Glutamatergic neuron (in vitro differentiated cells): ENCODE measurements around the gene SDC4. TPM values are rescaled to one million over a fixed set of nuclear protein-coding genes. Genes with fewer than 3 reads are reported as not detected.

ENCODE experiments used
- DNase-seq: peaks from one replicate; pipeline ENCODE4 v3.0.0; 2022
- H3K27ac Mint-ChIP-seq: one replicate; pipeline ENCODE4 v1.8.0; 2020; ENCODE audit warnings: mild to moderate bottlenecking, mixed read lengths, inconsistent platforms; ENCODE audit not compliant: unreplicated experiment
- H3K27me3 Mint-ChIP-seq: one replicate; pipeline ENCODE4 v1.8.0; 2020; ENCODE audit warnings: mild to moderate bottlenecking, moderate library complexity, mixed read lengths, inconsistent platforms; ENCODE audit not compliant: unreplicated experiment
- H3K36me3 Mint-ChIP-seq: one replicate; pipeline ENCODE4 v1.8.0; 2020; ENCODE audit warnings: mild to moderate bottlenecking, mixed read lengths, inconsistent platforms; ENCODE audit not compliant: unreplicated experiment
- H3K4me1 Mint-ChIP-seq: one replicate; pipeline ENCODE4 v1.8.0; 2020; ENCODE audit warnings: mild to moderate bottlenecking, low read depth, mixed read lengths, inconsistent platforms; ENCODE audit not compliant: unreplicated experiment
- H3K4me3 Mint-ChIP-seq: one replicate; pipeline ENCODE4 v1.8.0; 2020; ENCODE audit warnings: mild to moderate bottlenecking, mixed read lengths, inconsistent platforms; ENCODE audit not compliant: unreplicated experiment
- H3K9me3 Mint-ChIP-seq: one replicate; pipeline ENCODE4 v1.8.0; 2020; ENCODE audit warnings: mild to moderate bottlenecking, moderate library complexity, mixed read lengths, inconsistent platforms; ENCODE audit not compliant: unreplicated experiment
- total RNA-seq: library from RNA; stranded (reverse); fragmentation: NEBNext Ultra II Directional; extraction: Animal tissue kit (Norgen Biotek cat#: 25700); gene quantifications from one replicate; pipeline ENCODE4 v1.2.1, GENCODE V29; 2021; ENCODE audit not compliant: unreplicated experiment
- TF ChIP-seq, protein P1 (sequence below): fragments of 200-600 bp; sonication (generic); IDR thresholded peaks from one replicate; pipeline ENCODE4 v1.5.0; 2021; ENCODE audit not compliant: partially characterized antibody, unreplicated experiment

Gene SDC4
- total RNA-seq, 1 donor from 2014 or later = 0.61 TPM

DNA sequence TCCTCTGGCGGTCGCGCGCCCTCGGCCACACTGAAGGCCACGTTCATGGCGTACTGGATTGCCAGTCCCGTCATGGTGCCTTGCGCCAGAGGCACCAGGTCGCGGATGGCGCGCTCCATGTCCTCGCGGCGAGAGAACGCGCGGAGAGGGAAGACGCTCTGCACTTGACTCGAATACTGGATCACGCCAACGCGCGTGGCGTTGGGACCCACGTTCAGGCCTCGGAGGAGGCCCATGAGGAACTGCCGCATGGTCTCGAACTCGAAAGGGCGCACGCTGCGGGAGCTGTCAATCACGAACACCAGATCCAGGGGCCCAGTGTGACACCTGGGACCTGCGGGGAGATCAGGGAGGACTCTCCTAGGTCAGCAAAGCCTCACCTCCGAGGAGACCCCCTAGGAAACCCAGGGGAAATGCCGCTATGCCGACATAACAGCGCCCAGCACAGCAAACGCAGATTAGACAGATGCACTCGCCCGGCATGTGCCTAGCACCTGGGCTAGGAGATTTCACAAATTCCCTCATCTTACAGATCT, 43.7 kb downstream of the SDC4 start:
- H3K9me3 Mint-ChIP-seq = peaks cover 3% of the 10 kb centered on the region
- peaks cover 14% of the 10 kb centered on the region for H3K27me3 Mint-ChIP-seq
- no peak overlapping the region for H3K27ac Mint-ChIP-seq
- no peak for DNase-seq
- H3K4me1 Mint-ChIP-seq = peaks cover 2% of the 10 kb centered on the region
- peaks cover 8% of the 10 kb centered on the region for H3K36me3 Mint-ChIP-seq
- TF ChIP-seq, protein P1, sequence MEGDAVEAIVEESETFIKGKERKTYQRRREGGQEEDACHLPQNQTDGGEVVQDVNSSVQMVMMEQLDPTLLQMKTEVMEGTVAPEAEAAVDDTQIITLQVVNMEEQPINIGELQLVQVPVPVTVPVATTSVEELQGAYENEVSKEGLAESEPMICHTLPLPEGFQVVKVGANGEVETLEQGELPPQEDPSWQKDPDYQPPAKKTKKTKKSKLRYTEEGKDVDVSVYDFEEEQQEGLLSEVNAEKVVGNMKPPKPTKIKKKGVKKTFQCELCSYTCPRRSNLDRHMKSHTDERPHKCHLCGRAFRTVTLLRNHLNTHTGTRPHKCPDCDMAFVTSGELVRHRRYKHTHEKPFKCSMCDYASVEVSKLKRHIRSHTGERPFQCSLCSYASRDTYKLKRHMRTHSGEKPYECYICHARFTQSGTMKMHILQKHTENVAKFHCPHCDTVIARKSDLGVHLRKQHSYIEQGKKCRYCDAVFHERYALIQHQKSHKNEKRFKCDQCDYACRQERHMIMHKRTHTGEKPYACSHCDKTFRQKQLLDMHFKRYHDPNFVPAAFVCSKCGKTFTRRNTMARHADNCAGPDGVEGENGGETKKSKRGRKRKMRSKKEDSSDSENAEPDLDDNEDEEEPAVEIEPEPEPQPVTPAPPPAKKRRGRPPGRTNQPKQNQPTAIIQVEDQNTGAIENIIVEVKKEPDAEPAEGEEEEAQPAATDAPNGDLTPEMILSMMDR = no peak
- H3K4me3 Mint-ChIP-seq = no peak overlapping the region

DNA sequence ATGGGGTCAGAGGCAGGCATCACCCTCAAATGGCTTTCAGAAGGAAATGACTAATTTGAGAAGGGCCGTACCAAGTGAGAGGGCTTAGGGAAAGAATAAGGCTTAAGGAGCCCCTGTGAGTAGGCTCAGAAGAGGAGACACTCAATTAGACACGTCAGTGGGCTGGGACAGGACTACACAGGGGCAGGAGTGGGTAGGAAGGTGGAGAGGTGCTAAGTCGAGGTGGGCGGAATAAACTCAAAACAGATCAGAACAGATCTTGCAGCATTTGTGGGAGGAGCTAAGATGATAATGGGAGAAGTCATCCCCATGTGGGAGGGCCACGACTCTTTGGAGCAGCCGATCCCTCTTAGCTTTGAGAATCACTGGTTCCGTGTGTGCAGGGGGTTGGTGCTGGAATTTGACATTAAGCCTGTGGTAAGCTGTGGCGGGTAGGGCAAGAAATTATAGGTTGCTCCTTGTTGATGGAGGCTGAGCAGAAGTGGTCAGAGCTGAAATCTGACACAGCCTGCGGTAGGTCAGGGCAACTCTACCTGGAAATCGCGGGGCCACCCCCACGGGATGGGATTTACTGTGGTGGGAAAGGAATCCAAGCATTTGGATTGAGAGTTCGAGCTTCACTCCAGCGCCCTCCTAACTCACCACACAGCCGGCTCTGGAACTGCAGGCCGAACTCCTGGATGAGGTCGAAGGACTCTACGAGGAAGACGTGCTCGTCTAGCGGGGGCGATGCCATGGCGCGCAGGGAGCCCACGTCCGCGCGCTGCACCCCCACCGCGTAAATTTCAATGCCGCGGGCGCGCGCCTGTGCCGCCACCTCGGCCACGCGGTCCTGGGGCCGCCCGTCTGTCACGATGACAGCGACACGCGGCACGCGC, 44.4 kb downstream of the SDC4 start:
- H3K27ac Mint-ChIP-seq = no peak overlapping the region
- TF ChIP-seq, protein P1 = no peak
- H3K36me3 Mint-ChIP-seq = peaks cover 8% of the 10 kb centered on the region
- peaks cover 3% of the 10 kb centered on the region for H3K9me3 Mint-ChIP-seq
- H3K27me3 Mint-ChIP-seq = peaks cover 12% of the 10 kb centered on the region
- DNase-seq = no peak
- H3K4me1 Mint-ChIP-seq = peaks cover 2% of the 10 kb centered on the region
- H3K4me3 Mint-ChIP-seq = no peak overlapping the region

DNA sequence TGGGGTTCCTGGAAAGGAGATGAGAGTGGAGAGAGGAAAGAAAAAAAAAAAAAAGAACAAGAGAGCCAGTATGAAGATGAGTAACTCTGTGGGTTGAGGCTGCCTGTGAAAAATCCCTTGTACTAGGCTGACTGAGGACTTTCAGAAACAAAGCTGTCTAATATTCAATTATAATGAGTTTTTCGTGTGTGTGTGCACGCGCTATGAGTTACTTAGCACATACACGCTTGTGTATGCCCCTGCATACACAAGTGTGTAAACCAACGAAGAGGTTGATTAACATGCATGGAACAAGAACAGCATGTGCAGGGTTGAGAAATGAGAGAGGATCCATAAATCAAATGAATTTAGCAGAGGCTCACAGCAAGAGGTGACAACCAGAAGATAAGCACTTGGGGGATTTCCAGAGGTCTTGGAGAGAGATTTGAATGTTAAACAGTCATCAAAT, 46.4 kb downstream of the SDC4 start:
- peaks cover 3% of the 10 kb centered on the region for H3K9me3 Mint-ChIP-seq
- no peak overlapping the region for H3K4me3 Mint-ChIP-seq
- H3K27me3 Mint-ChIP-seq = peaks cover 12% of the 10 kb centered on the region
- H3K27ac Mint-ChIP-seq = no peak overlapping the region
- peaks cover 8% of the 10 kb centered on the region for H3K36me3 Mint-ChIP-seq
- no peak for DNase-seq
- H3K4me1 Mint-ChIP-seq = peaks cover 2% of the 10 kb centered on the region
- TF ChIP-seq, protein P1 = no peak

DNA sequence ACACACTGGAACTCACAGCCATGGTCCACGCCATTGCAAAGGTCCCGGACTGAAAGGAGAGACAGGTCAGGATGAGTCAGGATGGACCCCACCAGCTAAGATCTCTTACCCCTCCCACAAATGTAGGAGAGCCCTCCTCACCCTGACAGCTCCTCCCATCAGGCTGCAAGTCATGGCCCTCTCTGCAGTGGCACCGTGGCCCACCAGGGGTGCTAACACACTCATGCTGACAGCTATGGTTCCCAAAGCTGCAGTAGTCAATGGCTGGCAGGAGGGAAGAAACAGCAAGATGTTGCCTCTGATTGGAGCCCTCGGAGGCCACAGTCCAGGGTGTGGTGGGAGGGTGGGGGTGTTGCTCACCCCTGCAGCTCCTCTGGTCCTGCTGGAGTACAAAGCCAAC, 47.3 kb downstream of the SDC4 start:
- no peak overlapping the region for H3K27ac Mint-ChIP-seq
- no peak overlapping the region for H3K4me3 Mint-ChIP-seq
- peak; percentile 79 for DNase-seq
- peaks cover 2% of the 10 kb centered on the region for H3K4me1 Mint-ChIP-seq
- H3K9me3 Mint-ChIP-seq = peaks cover 3% of the 10 kb centered on the region
- H3K36me3 Mint-ChIP-seq = peaks cover 8% of the 10 kb centered on the region
- TF ChIP-seq, protein P1 = peak; percentile 61
- peaks cover 12% of the 10 kb centered on the region for H3K27me3 Mint-ChIP-seq

DNA sequence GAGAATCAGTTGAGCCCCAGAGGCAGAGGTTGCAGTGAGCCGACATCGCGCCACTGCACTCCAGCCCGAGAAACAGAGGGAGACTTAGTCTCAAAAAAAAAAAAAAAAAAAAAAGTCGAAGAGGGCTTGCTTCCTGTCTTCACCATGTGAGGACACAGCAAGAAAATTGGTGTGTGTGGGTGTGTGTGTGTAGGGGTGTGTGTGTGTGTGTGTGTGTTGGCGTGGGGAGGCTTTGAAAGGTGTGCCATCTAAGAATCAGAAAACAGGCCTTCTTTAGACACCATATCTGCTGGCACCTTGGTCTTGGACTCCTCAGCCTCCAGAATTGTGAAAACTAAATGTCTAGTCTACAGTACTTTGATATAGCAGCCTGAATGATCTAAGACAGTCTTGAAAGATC, 48.4 kb downstream of the SDC4 start:
- Mint-ChIP-seq H3K27me3 (peaks cover 9% of the 10 kb centered on the region), H3K36me3 (peaks cover 12% of the 10 kb centered on the region), H3K4me1 (peaks cover 2% of the 10 kb centered on the region), H3K27ac (no peak overlapping the region), H3K9me3 (peaks cover 7% of the 10 kb centered on the region), H3K4me3 (no peak overlapping the region)
- no peak for DNase-seq
- TF ChIP-seq, protein P1 = no peak
